ENCODE data around the gene PTPRS. TPM values are rescaled to one million over a fixed set of nuclear protein-coding genes. Genes with fewer than 3 reads are reported as not detected.

The PTPRS gene
- total and polyA plus RNA-seq, 9 of the 15 experiments (the other 6 are each of a cell fraction or from before 2014, with no cell fraction given) = 1.1 to 49.4 (median 14.1) TPM

GRCh38 chr19:5292822-5293611 lies 47.6 kb downstream of the PTPRS start (continued):
- TF ChIP-seq ARID4B (CRISPR knock-in tag; IDR thresholded peaks at IDR 0.05) (no peak), ZNF23 (CRISPR knock-in tag; IDR thresholded peaks at IDR 0.05) (no peak), HDAC3 (IDR thresholded peaks at IDR 0.05; ENCODE audit: borderline replicate concordance, partially characterized antibody) (no peak), BRCA1 (IDR thresholded peaks at IDR 0.05) (no peak), BRCA1 (CRISPR knock-in tag; IDR thresholded peaks at IDR 0.05) (no peak), ZNF668 (CRISPR knock-in tag; IDR thresholded peaks at IDR 0.05) (no peak), ZNF449 (CRISPR knock-in tag; IDR thresholded peaks at IDR 0.05) (no peak), RBM15 (IDR thresholded peaks at IDR 0.05; ENCODE audit: insufficient read depth, low read length) (no peak), GATAD2A (IDR thresholded peaks at IDR 0.05) (no peak), SRSF7 (optimal IDR thresholded peaks at IDR 0.05; ENCODE audit: low read depth, low read length) (no peak), ZBTB7A (IDR thresholded peaks at IDR 0.05; ENCODE audit: borderline replicate concordance, control insufficient read depth, low read depth, low read length) (peak; percentile 21; the same call in 1 of the 2 replicates), ZNF518B (CRISPR knock-in tag; IDR thresholded peaks at IDR 0.05) (no peak), ZNF584 (CRISPR knock-in tag; IDR thresholded peaks at IDR 0.05; ENCODE audit: low read depth) (no peak), CXXC5 (CRISPR knock-in tag; IDR thresholded peaks at IDR 0.05) (peak; percentile 75), THAP12 (CRISPR knock-in tag; IDR thresholded peaks at IDR 0.05) (no peak), SMARCA4 (IDR thresholded peaks at IDR 0.05) (no peak)

All from K562 (cell line).